KG1 (cell line): ENCODE measurements around the gene ST6GALNAC6.
"Not testable (repeated sequence)": the region's sequence is repeated elsewhere in the genome, so short reads cannot be mapped to it uniquely, and the experiment has no call there.

Source experiments
- DNase-seq: peaks from one replicate; lab custom pipeline; 2025; lab: John Stamatoyannopoulos, UW

ST6GALNAC6 gene

GRCh38 chr9:127893392-127893791 lies 6.0 kb downstream of the ST6GALNAC6 start:
- no peak for DNase-seq

DNA sequence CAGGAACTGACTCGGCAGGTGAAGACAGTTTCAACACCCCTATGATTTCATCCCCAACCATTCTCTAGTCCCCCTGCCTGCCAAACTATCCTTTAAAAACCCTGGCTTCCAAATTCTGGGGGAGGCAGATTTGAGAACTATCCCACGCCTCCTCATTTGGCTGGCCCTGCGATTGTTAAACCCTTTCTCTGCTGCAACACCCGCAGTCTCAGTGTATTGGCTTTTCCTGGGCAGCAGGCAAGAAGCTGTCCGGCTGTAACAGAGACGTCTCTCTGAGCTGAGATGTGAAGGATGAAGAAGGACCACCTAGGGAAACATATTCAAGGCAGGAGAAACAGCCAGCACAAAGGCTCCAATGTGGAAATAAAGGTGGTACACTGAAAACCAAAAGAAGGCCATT lies 6.6 kb downstream of the ST6GALNAC6 start:
- no peak for DNase-seq

DNA sequence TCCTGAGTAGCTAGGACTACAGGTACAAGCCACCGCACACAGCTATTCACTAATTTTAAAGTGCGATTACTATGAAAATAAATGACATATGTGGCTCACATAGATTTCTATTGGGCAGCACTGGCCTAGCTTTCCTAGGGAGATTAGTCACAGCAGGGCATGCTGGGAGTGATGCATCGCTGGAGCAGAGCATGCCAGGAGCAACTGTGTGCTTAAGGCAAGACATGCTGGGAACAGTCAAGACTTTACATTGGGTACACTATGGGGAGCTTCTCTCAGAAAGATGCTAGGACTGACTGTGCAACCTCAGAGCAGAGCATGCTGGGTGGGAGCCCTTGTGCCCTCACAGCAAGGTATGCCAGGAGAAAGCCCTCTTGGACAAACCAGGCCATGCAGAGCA lies 9.3 kb downstream of the ST6GALNAC6 start:
- no peak for DNase-seq

- DNase-seq, result no peak
Observed at GRCh38 chr9:127887792-127888191, 11.6 kb downstream of the ST6GALNAC6 start.

DNA sequence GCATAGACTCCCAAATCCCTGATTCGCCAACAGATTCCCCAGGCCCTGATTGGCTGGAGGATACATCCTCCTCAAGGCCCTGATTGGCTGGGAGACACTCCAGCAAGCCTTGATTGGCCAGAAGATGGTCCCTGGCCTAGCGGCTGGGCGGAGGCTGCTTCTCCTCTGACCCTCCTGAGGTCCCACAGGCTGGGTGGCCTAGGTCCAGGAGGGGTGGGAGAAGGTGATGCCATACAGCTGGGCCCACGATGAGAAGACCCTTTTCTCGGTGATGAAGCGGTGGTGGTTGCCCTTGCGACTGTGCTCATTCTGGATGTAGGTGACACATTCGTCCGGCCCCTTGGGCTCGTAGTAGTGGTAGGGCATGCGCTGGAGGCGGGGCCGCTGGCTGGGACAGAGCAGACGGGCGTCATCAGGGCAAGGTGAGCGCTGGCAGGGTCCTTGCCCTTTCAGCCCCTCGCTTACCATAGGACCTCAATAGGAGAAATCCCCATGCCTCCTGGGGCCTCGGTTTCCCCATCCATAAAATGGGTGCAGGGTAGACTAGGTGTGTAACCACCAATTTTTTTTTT lies 12.9 kb downstream of the ST6GALNAC6 start:
- no peak for DNase-seq

- no peak for DNase-seq
Observed at GRCh38 chr9:127885508-127886281, 13.7 kb downstream of the ST6GALNAC6 start.

DNA sequence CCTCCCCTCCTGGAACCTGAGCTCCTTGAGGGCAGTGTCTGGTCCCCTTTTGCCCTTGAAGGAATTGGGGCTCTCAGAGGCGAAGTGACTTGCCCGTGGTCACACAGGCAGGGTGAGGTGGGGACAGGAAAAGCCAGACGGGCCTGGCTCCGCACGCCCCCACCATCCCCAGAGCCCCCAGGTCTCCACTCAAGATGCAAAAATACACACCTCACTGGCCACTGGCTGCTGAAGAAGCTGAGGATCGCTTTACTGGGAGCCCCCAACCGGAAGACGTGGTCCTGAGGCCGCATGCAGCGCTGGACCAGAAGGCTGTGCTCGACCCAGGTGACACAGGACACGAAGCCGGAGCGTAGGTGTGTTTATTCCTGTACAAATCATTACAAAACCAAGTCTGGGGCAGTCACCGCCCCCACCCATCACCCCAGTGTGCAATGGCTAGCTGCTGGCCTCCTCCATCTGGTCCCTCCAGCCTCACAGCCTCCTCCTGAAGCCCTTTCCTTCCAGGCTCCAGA lies 14.4 kb downstream of the ST6GALNAC6 start:
- no peak for DNase-seq

DNA sequence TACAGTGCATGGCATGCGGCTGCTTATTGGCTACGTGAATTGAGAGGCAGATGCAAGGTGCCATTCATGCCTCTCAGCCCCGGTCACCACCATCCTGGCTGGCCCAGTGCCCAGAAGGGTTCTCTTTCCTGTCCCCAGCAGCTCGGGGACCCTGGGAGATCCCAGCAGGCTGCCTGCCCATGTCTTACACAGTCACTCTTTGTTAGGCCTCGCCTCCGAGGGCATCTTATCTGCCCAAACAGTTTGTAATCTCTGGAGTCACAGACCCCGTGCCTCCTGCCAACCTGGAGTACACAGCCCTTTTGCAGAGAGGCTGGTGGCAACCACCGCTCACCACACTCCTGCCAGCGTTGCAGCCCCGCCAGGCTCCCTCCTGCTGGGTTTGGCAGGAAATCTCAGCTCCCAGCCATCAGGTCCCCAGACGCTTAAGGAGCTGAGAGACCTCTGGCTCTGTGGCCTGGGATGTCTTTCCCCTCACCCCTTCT lies 14.9 kb downstream of the ST6GALNAC6 start:
- DNase-seq, result no peak

DNA sequence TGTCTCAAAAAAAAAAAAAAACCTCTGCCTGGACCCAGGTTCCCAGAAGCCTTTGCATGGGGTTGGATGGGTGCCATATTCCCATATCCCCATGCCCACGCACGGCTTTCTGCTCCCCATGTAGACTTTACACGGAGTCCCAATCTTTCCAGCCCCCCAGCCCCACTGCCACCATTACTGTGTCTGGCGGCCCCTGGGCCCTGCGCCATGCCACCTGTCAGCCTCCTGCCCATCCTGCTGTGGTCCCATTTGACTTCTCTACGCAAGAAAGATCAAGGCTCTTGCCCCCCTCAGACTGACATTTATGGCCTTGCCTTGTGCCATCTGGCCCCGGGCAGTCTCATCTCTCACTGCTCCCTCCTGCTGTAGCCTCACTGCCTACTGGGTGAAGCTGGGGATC lies 15.4 kb downstream of the ST6GALNAC6 start:
- DNase-seq, result no peak

DNA sequence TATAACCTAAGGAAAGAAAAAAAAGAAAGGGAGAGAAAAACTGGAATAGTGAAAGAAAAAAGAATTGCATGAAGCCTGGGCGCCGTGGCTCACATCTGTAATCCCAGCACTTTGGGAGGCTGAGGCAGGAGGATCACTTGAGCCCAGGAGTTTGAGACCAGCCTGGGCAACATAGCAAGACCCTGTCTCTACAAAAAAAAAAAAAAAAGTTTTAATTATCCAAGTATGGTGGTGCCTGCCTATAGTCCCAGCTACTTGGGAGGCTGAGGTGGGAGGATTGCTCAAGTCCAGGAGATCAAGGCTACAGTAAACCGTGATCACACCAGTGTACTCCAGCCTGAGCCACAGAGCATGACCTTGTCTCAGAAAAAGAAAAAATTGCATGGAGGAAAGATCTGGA lies 17.7 kb downstream of the ST6GALNAC6 start:
- DNase-seq, result not testable (repeated sequence)

- no peak for DNase-seq
Observed at GRCh38 chr9:127880143-127880542, 19.3 kb downstream of the ST6GALNAC6 start.

- no peak for DNase-seq
Observed at GRCh38 chr9:127878652-127879390, 20.6 kb downstream of the ST6GALNAC6 start.

DNA sequence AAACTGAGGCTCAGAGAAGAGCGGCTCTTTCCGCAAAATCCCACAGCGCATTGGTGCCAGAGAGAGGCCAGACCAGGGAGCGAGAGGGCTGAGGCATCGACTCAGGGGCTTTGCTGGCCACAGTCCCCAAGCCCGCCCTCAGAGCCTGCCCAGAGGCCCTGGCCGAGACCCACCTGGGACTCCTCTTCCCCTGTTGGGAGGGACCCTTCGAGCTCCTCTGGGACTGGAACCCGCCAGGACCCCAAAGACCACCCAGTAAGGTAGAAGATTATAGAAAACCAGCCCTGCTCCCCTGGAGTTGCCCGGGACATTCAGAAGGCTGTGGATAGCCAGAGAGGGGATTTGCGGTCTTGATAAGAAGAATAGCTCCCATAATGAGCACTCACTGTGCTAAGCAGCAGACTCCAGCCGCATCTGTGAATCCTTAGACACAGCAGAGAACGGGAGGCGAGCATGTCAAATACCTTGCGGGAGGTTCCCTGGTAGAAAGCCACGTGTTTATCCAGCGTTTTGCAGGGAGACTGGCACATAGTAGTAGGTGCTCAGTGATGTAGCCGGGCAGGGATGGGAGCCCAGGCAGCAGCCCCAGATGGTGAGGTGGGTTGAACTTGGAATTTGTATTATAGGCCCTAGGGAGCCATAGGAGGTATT lies 21.3 kb downstream of the ST6GALNAC6 start:
- no peak for DNase-seq

- DNase-seq, result no peak
Observed at GRCh38 chr9:127877566-127877998, 21.8 kb downstream of the ST6GALNAC6 start, which contains the start of gene AK1. TSS of gene AK1 (minus strand) at chr9:127877675. CDS start at chr9:127874617, 3,058 bp downstream.

- DNase-seq, result no peak
Observed at GRCh38 chr9:127876764-127877562, 22.4 kb downstream of the ST6GALNAC6 start.

DNA sequence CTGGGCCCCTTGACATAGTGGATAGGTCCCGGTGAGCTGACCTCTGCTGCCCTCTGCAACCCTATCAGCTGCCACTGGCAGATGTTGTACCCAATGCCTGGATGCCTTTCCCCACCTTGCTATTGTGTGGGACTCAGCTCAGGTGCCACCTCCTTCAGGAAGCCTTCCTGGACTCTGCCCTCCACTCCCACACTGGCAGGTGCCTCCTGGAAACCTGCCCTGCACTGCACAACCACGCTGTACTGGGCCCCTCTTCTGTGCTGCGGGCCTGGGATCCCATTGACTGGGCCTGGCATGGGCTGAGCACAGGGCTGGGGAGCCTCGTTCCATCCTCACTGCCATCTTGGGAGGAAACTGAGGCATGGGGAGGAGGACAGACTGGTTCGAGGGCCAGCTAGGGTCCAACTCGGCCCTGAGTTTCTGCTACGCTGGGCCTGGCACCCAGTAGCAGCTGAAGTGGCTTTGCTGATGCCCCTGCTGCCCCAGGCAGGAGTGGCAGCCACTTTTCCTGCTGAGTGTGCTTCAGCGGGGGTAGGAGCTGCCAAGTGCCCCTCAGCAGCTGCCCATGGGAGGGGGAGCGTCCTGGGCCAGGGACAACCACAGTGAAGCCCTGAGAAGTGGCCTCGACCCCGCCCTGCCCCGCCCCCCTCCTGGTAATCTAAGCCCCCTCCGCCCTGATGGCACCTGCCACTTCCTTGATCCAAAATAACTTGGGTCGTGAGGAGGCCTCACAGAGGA lies 23.2 kb downstream of the ST6GALNAC6 start:
- DNase-seq, result no peak

DNA sequence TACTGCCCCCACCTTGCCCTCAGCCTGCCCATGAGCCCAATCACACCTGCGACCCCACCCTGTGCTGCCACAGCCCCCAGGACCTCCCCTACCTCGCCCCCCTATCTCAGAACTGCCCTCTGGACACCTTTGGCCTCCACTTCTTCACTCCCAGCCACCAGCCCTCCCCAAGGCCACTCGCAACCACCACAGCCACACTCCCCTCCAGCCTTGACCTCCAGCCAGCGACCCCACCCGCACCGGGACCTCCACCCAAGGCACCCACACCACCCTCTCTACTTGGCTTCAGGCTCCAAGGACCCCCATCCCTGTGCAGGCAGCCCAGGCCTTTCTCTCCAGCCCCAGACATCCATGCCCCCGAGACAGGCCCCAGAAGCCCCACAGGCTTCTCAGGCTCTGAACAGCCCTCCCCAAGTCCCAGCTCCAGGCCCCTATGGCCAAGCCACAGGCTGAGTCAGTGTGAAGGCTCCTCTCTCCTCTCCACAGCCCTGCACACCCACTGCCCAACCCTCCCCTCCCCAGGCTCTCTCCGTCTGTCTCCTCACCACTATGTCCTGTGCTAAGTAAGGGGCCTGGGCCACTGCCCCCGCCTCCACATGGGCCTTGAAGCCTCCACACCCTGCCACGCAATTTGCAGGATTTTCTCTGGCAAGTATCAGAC lies 24.0 kb downstream of the ST6GALNAC6 start:
- no peak for DNase-seq

GRCh38 chr9:127874301-127875221 lies 24.8 kb downstream of the ST6GALNAC6 start:
- DNase-seq, result no peak

GRCh38 chr9:127873886-127874285 lies 25.5 kb downstream of the ST6GALNAC6 start:
- no peak for DNase-seq
